Mucosa of gallbladder (tissue), 1 donor: ENCODE measurements around the gene VRK1. TPM values are rescaled to one million over a fixed set of nuclear protein-coding genes. Genes with fewer than 3 reads are reported as not detected.
A peak's percentile ranks its signal among the peaks of the same experiment; 100 is the strongest.
"Not testable (repeated sequence)": the region's sequence is repeated elsewhere in the genome, so short reads cannot be mapped to it uniquely, and the experiment has no call there.

Source experiments
- DNase-seq: peaks from one replicate; pipeline ENCODE4 v3.0.0-alpha.2; 2020; ENCODE audit warnings: low spot score
- total RNA-seq: library from RNA; stranded (reverse); gene quantifications from one replicate; pipeline ENCODE4 v1.2.1, GENCODE V29; 2021
- donor health status: DM: no; HTN: no; CAD: no.

VRK1 gene
- total RNA-seq, 1 donor from 2014 or later, result 12.1 TPM

- peak; percentile 58 for DNase-seq
These were observed 79.6 kb downstream of the VRK1 start for GRCh38 chr14:96876747-96877146.

- DNase-seq, result no peak
These were observed 84.5 kb downstream of the VRK1 start for GRCh38 chr14:96881713-96882112.

- DNase-seq, result not testable (repeated sequence)
These were observed 86.8 kb downstream of the VRK1 start for GRCh38 chr14:96883974-96884373.

GRCh38 chr14:96888158-96888557 lies 91.0 kb downstream of the VRK1 start:
- no peak for DNase-seq

GRCh38 chr14:96888593-96888992 lies 91.4 kb downstream of the VRK1 start:
- DNase-seq, result no peak

GRCh38 chr14:96889091-96889490 lies 91.9 kb downstream of the VRK1 start:
- no peak for DNase-seq

- no peak for DNase-seq
These were observed 96.9 kb downstream of the VRK1 start for GRCh38 chr14:96893966-96894622.

GRCh38 chr14:96894966-96895365 lies 97.8 kb downstream of the VRK1 start:
- no peak for DNase-seq

- no peak for DNase-seq
These were observed 98.6 kb downstream of the VRK1 start for GRCh38 chr14:96895658-96896271.

- no peak for DNase-seq
These were observed 100.0 kb downstream of the VRK1 start for GRCh38 chr14:96897184-96897583.

GRCh38 chr14:96901227-96901626 lies 104.0 kb downstream of the VRK1 start:
- no peak for DNase-seq

- DNase-seq, result no peak
These were observed 104.8 kb downstream of the VRK1 start for GRCh38 chr14:96902004-96902403.

- DNase-seq, result no peak
These were observed 106.4 kb downstream of the VRK1 start for GRCh38 chr14:96903444-96904023.

GRCh38 chr14:96904201-96904600 lies 107.0 kb downstream of the VRK1 start:
- DNase-seq, result no peak

- DNase-seq, result no peak
These were observed 107.9 kb downstream of the VRK1 start for GRCh38 chr14:96905065-96905464.

- no peak for DNase-seq
These were observed 108.6 kb downstream of the VRK1 start for GRCh38 chr14:96905825-96906224.

GRCh38 chr14:96906434-96906833 lies 109.3 kb downstream of the VRK1 start:
- DNase-seq, result no peak

- no peak for DNase-seq
These were observed 112.7 kb downstream of the VRK1 start for GRCh38 chr14:96909841-96910364.

GRCh38 chr14:96911499-96912149 lies 114.4 kb downstream of the VRK1 start:
- no peak for DNase-seq

- no peak for DNase-seq
These were observed 117.5 kb downstream of the VRK1 start for GRCh38 chr14:96914571-96915128.

- DNase-seq, result no peak
These were observed 118.3 kb downstream of the VRK1 start for GRCh38 chr14:96915478-96915877.

- DNase-seq, result no peak
These were observed 119.6 kb downstream of the VRK1 start for GRCh38 chr14:96916751-96917150.
